K562 (cell line): ENCODE data around the gene DCHS2. TPM values are rescaled to one million over a fixed set of nuclear protein-coding genes. Genes with fewer than 3 reads are reported as not detected.

ENCODE experiments used
- ATAC-seq: fragments of 200-7000 bp; cut with Tn5 transposase; 3 replicates; pipeline ENCODE4 v1.9.1; 2020; ENCODE audit warnings: moderate library complexity
- BruUV-seq: library from RNA; stranded (reverse); fragments of 400-500 nt; replicated peaks from 2 replicates; lab custom pipeline; 2021; lab: Mats Ljungman, UMichigan
- CTCF ChIA-PET: fragments of 300-600 bp; formaldehyde crosslinking; extraction: SDS; loops from one replicate; lab custom pipeline; 2021; ENCODE audit warnings: low intra/inter-chr PET ratio; lab: Yijun Ruan, JAX
- POLR2A ChIA-PET: fragments of 300-600, 350-650 bp; sonication (Branson Sonifier 250); formaldehyde crosslinking; extraction: SDS; loops from one replicate; lab custom pipeline; 2021; ENCODE audit warnings: antibody characterized with exemption, inconsistent platforms; lab: Yijun Ruan, JAX
- DNase-seq, 4 experiments: peaks; one replicate each; pipeline versions ENCODE4 v3.0.0 to v3.0.0-alpha.2; 2011 to 2018; ENCODE audit warnings: low spot score in 3 of 4, mixed read lengths in 3 of 4; ENCODE audit errors: extremely low read depth in 1 of 4
- FAIRE-seq: peaks from 2 replicates; lab custom pipeline; 2011; peaks lifted over from hg19 to GRCh38; lab: Jason Lieb, UNC
- H2AFZ ChIP-seq: 2 replicates; pipeline ENCODE4 v1.6.0; 2011; ENCODE audit warnings: low read depth, low read length, control low read depth, inconsistent platforms
- H3K27ac ChIP-seq: fragments of 200-600 bp; 3 replicates; pipeline ENCODE4 v1.8.0; 2011; ENCODE audit warnings: low read depth, mild to moderate bottlenecking, control low read depth, inconsistent platforms, low read length, moderate library complexity, mixed read lengths; ENCODE audit errors: extremely low read depth
- H3K27me3 ChIP-seq, 2 experiments: fragments of 300-600 bp in 1 of 2; 2 replicates in 1 of 2; 3 replicates in 1 of 2; pipeline versions ENCODE4 v1.6.0 to v1.8.0; 2011; ENCODE audit warnings: inconsistent platforms in 2 of 2, low read length in 2 of 2, mild to moderate bottlenecking in 1 of 2, mixed read lengths in 1 of 2, moderate library complexity in 1 of 2; ENCODE audit not compliant: control insufficient read depth in 2 of 2, insufficient read depth in 2 of 2
- H3K36me3 ChIP-seq: fragments of 300-600 bp; 3 replicates; pipeline ENCODE4 v1.8.0; 2011; ENCODE audit warnings: mild to moderate bottlenecking, low read length, inconsistent platforms; ENCODE audit not compliant: control insufficient read depth, insufficient read depth
- H3K4me1 ChIP-seq, 2 experiments: fragments of 200-600 bp in 1 of 2; replicated peaks in 1 of 2; 2 replicates in 1 of 2; 3 replicates in 1 of 2; pipeline versions ENCODE4 v1.5.1 to v1.8.0; 2011; ENCODE audit warnings: inconsistent platforms in 2 of 2, low read length in 2 of 2, mild to moderate bottlenecking in 1 of 2, mixed read lengths in 1 of 2, moderate library complexity in 1 of 2; ENCODE audit not compliant: control insufficient read depth in 2 of 2, insufficient read depth in 2 of 2
- H3K4me2 ChIP-seq: 2 replicates; pipeline ENCODE4 v1.6.1; 2011; ENCODE audit warnings: low read length, control low read depth, inconsistent platforms, mixed read lengths; ENCODE audit not compliant: insufficient read depth
- H3K4me3 ChIP-seq: fragments of 200-600 bp; sonication (generic), shearing (Covaris generic); 2 replicates; pipeline ENCODE4 v1.5.1; 2016; ENCODE audit warnings: control low read depth, inconsistent platforms
- H3K79me2 ChIP-seq: fragments of 200-600 bp; 3 replicates; pipeline ENCODE4 v1.8.0; 2011; ENCODE audit warnings: low read length, inconsistent platforms; ENCODE audit not compliant: control insufficient read depth, insufficient read depth
- H3K9ac ChIP-seq, 2 experiments: 2 replicates each; pipeline versions ENCODE4 v1.6.0 to v1.6.1; 2011; ENCODE audit warnings: low read depth in 2 of 2, low read length in 2 of 2, control low read depth in 1 of 2, inconsistent platforms in 1 of 2, mild to moderate bottlenecking in 1 of 2, mixed read lengths in 1 of 2; ENCODE audit not compliant: insufficient read depth in 1 of 2
- H3K9me1 ChIP-seq: one replicate; pipeline ENCODE4 v1.6.0; 2011; ENCODE audit warnings: inconsistent platforms, mild to moderate bottlenecking, low read length, moderate library complexity; ENCODE audit not compliant: control insufficient read depth, insufficient read depth
- H3K9me3 ChIP-seq: replicated peaks from 2 replicates; pipeline ENCODE4 v1.5.1; 2011; ENCODE audit warnings: low read depth, low read length, inconsistent platforms; ENCODE audit not compliant: control insufficient read depth, insufficient read depth
- H4K20me1 ChIP-seq: replicated peaks from 2 replicates; pipeline ENCODE4 v1.6.1; 2011; ENCODE audit warnings: low read length, inconsistent platforms, mixed read lengths; ENCODE audit not compliant: control insufficient read depth, insufficient read depth
- CHD2 ChIP-seq: IDR thresholded peaks from 2 replicates; pipeline ENCODE4 v1.6.1; 2011; ENCODE audit warnings: low read depth, low read length
- DMBX1 ChIP-seq: fragments of 250-450 bp; sonication (Bioruptor Pico); IDR thresholded peaks from 2 replicates; pipeline ENCODE4 v1.8.0; 2022; ENCODE audit warnings: inconsistent platforms, mild to moderate bottlenecking, moderate library complexity, borderline replicate concordance
- EP300 ChIP-seq: IDR thresholded peaks from 2 replicates; pipeline ENCODE4 v1.6.1; 2012; ENCODE audit warnings: low read length, improper control_type of control experiment
- FOSL1 ChIP-seq: fragments of 200-800 bp; sonication (Bioruptor generic); conservative IDR thresholded peaks from 2 replicates; pipeline ENCODE4 v1.6.1; 2016; ENCODE audit warnings: missing genetic modification characterization, missing compliant biosample characterization
- FOXK2 ChIP-seq, 2 experiments: fragments of 450-650 bp; IDR thresholded peaks in 1 of 2; conservative IDR thresholded peaks in 1 of 2; 2 replicates each; pipeline ENCODE4 v1.6.1; 2016; ENCODE audit warnings: low read depth in 2 of 2, mild to moderate bottlenecking in 1 of 2
- HDAC1 ChIP-seq, 2 experiments: fragments of 450-650 bp; IDR thresholded peaks; 2 replicates each; pipeline ENCODE4 v1.6.1; 2016 to 2017; ENCODE audit warnings: inconsistent platforms in 1 of 2, mild to moderate bottlenecking in 1 of 2, moderate library complexity in 1 of 2
- JUN ChIP-seq, 2 experiments: sonication (generic) in 1 of 2; formaldehyde crosslinking in 1 of 2; IDR thresholded peaks; 2 replicates each; pipeline versions ENCODE4 v1.6.1 to v1.8.0; 2012 to 2022; ENCODE audit warnings: borderline replicate concordance in 2 of 2, mild to moderate bottlenecking in 2 of 2, improper control_type of control experiment in 1 of 2, low read depth in 1 of 2, low read length in 1 of 2, missing genetic modification reagents in 1 of 2
- JUND ChIP-seq, 2 experiments: IDR thresholded peaks; 2 replicates in 1 of 2; 3 replicates in 1 of 2; pipeline ENCODE4 v1.6.1; 2011; ENCODE audit warnings: borderline replicate concordance in 2 of 2, low read depth in 2 of 2, low read length in 2 of 2, improper control_type of control experiment in 1 of 2, missing biosample characterization in 1 of 2, missing genetic modification characterization in 1 of 2, missing genetic modification reagents in 1 of 2
- MAFG ChIP-seq: fragments of 450-650 bp; conservative IDR thresholded peaks from 2 replicates; pipeline ENCODE4 v1.6.1; 2016; ENCODE audit warnings: missing genetic modification characterization, missing compliant biosample characterization
- NCOA1 ChIP-seq: fragments of 450-650 bp; IDR thresholded peaks from 2 replicates; pipeline ENCODE4 v1.6.1; 2016; ENCODE audit warnings: low read depth
- NCOR1 ChIP-seq: fragments of 450-650 bp; IDR thresholded peaks from 2 replicates; pipeline ENCODE4 v1.6.1; 2016; ENCODE audit warnings: mild to moderate bottlenecking, moderate library complexity
- NONO ChIP-seq, 2 experiments: fragments of 200-400 bp in 1 of 2; fragments of 450-650 bp in 1 of 2; formaldehyde crosslinking in 1 of 2; IDR thresholded peaks; 2 replicates each; pipeline ENCODE4 v1.6.1; 2017; ENCODE audit warnings: low read depth in 2 of 2, mild to moderate bottlenecking in 2 of 2, moderate library complexity in 2 of 2, low read length in 1 of 2
- PML ChIP-seq: IDR thresholded peaks from 2 replicates; pipeline ENCODE4 v1.6.1; 2012; ENCODE audit warnings: low read length, inconsistent platforms
- SMARCA4 ChIP-seq: fragments of 450-650 bp; IDR thresholded peaks from 2 replicates; pipeline ENCODE4 v1.6.1; 2016
- SMARCE1 ChIP-seq: fragments of 450-650 bp; IDR thresholded peaks from 2 replicates; pipeline ENCODE4 v1.7.1; 2016; ENCODE audit warnings: mild to moderate bottlenecking
- TEAD1 ChIP-seq, 2 experiments: fragments of 450-650 bp in 1 of 2; sonication (generic) in 1 of 2; formaldehyde crosslinking; IDR thresholded peaks; 2 replicates each; pipeline versions ENCODE4 v1.4.0 to v1.8.0; 2020 to 2022; ENCODE audit warnings: mild to moderate bottlenecking in 2 of 2, missing genetic modification reagents in 1 of 2
- ZNF436 ChIP-seq: fragments of 250-450, 450-650 bp; sonication (Bioruptor Pico); formaldehyde crosslinking; IDR thresholded peaks from 2 replicates; pipeline ENCODE4 v1.7.0; 2020; ENCODE audit warnings: mild to moderate bottlenecking
- ZNF696 ChIP-seq: fragments of 250-450 bp; sonication (Bioruptor Pico); conservative IDR thresholded peaks from 2 replicates; pipeline ENCODE4 v1.4.0; 2020; ENCODE audit warnings: mild to moderate bottlenecking, moderate library complexity
- WGBS: fragments of 100-300 bp; shearing (Covaris generic); methylation state at CpG from one replicate; pipeline ENCODE4 v1.1.6; 2016; ENCODE audit warnings: low coverage, mixed read lengths; ENCODE audit not compliant: insufficient coverage; ENCODE audit errors: missing lambda C conversion rate; 5-methylcytosine and 5-hydroxymethylcytosine counted together
- in situ Hi-C: fragments of 300-500 bp; cut with MboI; formaldehyde crosslinking; loops from 4 replicates; pipeline ENCODE4 v1.15.0; 2018; ENCODE audit warnings: inconsistent platforms, mixed read lengths
- intact Hi-C: fragments of 100-400 bp; cut with micrococcal nuclease; formaldehyde crosslinking; loops from 2 replicates; pipeline ENCODE4 v1.14.2; 2022
- polyA plus RNA-seq, 8 experiments: library from polyadenylated mRNA; depleted of rRNA in 4 of 8; stranded (reverse) in 5 of 8; unstranded in 3 of 8; fragments of >200 nt; fragmentation: Nextera tagmentation in 2 of 8; fragmentation: Illumina TruSeq in 1 of 8; extraction: Ambion mirVana in 2 of 8; extraction: Trizol in 1 of 8; gene quantifications; 2 replicates each; pipeline versions ENCODE4 v1.2.1 to v1.2.3, GENCODE V29; 2011 to 2014; ENCODE audit warnings: inconsistent platforms in 1 of 8, missing spikeins in 1 of 8
- total RNA-seq, 7 experiments: library from RNA; depleted of rRNA in 6 of 7; stranded (reverse); fragments of >200 nt in 6 of 7; fragmentation: Illumina TruSeq in 2 of 7; extraction: Trizol in 2 of 7; gene quantifications; 2 replicates each; pipeline versions ENCODE4 v1.2.1 to v1.2.3, GENCODE V29; 2011 to 2021; ENCODE audit warnings: low replicate concordance in 1 of 7
- TF ChIP-seq, protein P1 (sequence below): fragments of 450-650 bp; IDR thresholded peaks from 2 replicates; pipeline ENCODE4 v1.6.1; 2016; ENCODE audit warnings: antibody characterized with exemption

DCHS2 gene
- total and polyA plus RNA-seq, 9 of the 15 experiments (the other 6 are each of a cell fraction or from before 2014, with no cell fraction given), result 0.49 to 7.1 (median 5.3) TPM

DNA sequence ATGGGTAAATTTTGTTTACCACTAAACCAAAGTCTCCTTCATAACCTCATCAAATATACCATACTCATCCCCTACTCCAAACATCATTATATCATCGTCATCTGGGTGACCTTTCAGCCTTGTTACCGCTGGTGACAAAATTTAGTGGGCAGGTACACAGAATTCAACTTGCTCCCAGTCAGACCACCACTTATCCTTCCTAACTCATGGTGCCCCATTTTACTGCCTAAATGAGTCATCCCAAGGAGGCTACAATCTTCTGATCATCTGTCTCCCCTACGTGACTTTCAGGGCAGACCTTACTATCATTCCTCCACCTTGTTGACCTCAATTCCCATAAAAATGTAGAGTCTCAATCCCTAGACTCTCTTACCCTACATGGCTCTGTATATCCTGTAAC, 49.6 kb downstream of the DCHS2 start:
- peak; percentile 38 to 77 (median 52) for DNase-seq
- H3K27me3 ChIP-seq, result no peaks in the 10 kb centered on the region
- H2AFZ ChIP-seq, result 0 out of 2 replicates have a peak overlapping the region, but pooled peaks have one; percentile 15
- peak overlapping the region; percentile 55; the same call in 1 of the 2 replicates for H3K4me2 ChIP-seq
- peak; percentile 48 for ATAC-seq
- WGBS, result 0% methylated on average over 3 of the region's 3 CpGs
- ChIA-PET CTCF (no interaction called here), POLR2A (interaction anchor here (0.7 kb wide), 1 partner anchor 17 kb away, joined by 3 read pairs; no protein-coding TSS in a partner anchor)
- intact Hi-C loops, result no loop called here
- peak overlapping the region; percentile 58 for H3K27ac ChIP-seq
- H3K9ac ChIP-seq, result no peak overlapping the region
- FAIRE-seq, result peak; percentile 78
- H3K79me2 ChIP-seq, result peaks cover 42% of the 10 kb centered on the region
- BruUV-seq, result no TSS peak
- no peak overlapping the region for H3K4me3 ChIP-seq
- H4K20me1 ChIP-seq, result no peaks in the 10 kb centered on the region
- in situ Hi-C loops, result no loop called here
- H3K9me3 ChIP-seq, result no peaks in the 10 kb centered on the region
- H3K36me3 ChIP-seq, result no peaks in the 10 kb centered on the region
- H3K4me1 ChIP-seq, result peaks cover 13 to 50% of the 10 kb centered on the region in 2 experiments
- no peaks in the 10 kb centered on the region for H3K9me1 ChIP-seq
- TF ChIP-seq DMBX1 (CRISPR knock-in tag) (0 out of 2 replicates have a peak, but pooled peaks have one; percentile 34), CHD2 (no peak), SMARCE1 (peak; percentile 87; the same call in 1 of the 2 replicates), JUN (IDR thresholded peaks at IDR 0.05; ENCODE audit: borderline replicate concordance, low read depth, low read length) (0 out of 2 replicates have a peak, but pooled peaks have one; percentile 15), JUN (CRISPR knock-in tag; IDR thresholded peaks at IDR 0.05; ENCODE audit: borderline replicate concordance) (no peak), ZNF436 (CRISPR knock-in tag) (no peak), HDAC1 (IDR thresholded peaks at IDR 0.05) (peak in 1 of 2 experiments; percentile 39; a peak in 1 of 4 replicates), FOXK2 (conservative IDR thresholded peaks at IDR 0.05 in 1 of 2, IDR thresholded peaks at IDR 0.05 in 1 of 2; ENCODE audit: low read depth in 2 of 2) (0 out of 4 replicates have a peak, but pooled peaks of 1 of the 2 experiments have one; percentile 30), ZNF696 (CRISPR knock-in tag) (no peak), NCOA1 (peak; percentile 51; the same call in 1 of the 2 replicates), FOSL1 (tag) (peak; percentile 78), SMARCA4 (peak; percentile 81), NCOR1 (peak; percentile 74), MAFG (tag) (peak; percentile 16; the same call in 1 of the 2 replicates), NONO (IDR thresholded peaks at IDR 0.05; ENCODE audit: low read depth in 2 of 2, low read length in 1 of 2) (no peak), JUND (IDR thresholded peaks at IDR 0.05; ENCODE audit: borderline replicate concordance, low read depth, low read length) (peak; percentile 91), JUND (tag; IDR thresholded peaks at IDR 0.05; ENCODE audit: borderline replicate concordance, low read depth, low read length) (peak; percentile 81; the same call in 2 of the 3 replicates), TEAD1 (CRISPR knock-in tag; IDR thresholded peaks at IDR 0.05) (no peak), PML (peak; percentile 52; the same call in 1 of the 2 replicates), EP300 (peak; percentile 63; the same call in 1 of the 2 replicates)
- TF ChIP-seq, protein P1, sequence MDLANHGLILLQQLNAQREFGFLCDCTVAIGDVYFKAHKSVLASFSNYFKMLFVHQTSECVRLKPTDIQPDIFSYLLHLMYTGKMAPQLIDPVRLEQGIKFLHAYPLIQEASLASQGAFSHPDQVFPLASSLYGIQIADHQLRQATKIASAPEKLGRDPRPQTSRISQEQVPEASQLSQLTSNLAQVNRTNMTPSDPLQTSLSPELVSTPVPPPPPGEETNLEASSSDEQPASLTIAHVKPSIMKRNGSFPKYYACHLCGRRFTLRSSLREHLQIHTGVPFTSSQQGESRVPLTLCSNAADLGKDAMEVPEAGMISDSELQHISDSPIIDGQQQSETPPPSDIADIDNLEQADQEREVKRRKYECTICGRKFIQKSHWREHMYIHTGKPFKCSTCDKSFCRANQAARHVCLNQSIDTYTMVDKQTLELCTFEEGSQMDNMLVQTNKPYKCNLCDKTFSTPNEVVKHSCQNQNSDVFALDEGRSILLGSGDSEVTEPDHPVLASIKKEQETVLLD, result 0 out of 2 replicates have a peak, but pooled peaks have one; percentile 56
